ENCODE measurements around the gene NXNL1.

DNA sequence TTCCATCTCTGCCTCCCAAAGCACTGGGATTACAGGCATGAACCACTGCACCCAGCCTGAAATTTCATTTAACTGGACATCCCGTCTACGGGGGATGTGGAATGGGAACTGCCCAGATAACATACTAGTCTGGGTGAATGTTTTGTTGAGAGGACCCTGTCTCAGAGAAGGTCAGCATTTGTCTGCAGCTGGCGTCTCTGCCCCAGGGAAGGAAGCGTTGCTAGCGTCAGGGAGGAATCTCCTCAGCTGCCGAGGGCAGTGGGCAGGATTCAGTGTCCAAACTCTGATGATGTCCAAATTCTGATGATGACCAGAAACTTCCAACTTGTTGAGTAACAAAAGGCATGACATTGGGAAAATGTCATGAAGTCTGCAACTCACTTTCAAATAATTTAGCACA, 3.1 kb downstream of the NXNL1 start:
- TF ChIP-seq, protein P1, sequence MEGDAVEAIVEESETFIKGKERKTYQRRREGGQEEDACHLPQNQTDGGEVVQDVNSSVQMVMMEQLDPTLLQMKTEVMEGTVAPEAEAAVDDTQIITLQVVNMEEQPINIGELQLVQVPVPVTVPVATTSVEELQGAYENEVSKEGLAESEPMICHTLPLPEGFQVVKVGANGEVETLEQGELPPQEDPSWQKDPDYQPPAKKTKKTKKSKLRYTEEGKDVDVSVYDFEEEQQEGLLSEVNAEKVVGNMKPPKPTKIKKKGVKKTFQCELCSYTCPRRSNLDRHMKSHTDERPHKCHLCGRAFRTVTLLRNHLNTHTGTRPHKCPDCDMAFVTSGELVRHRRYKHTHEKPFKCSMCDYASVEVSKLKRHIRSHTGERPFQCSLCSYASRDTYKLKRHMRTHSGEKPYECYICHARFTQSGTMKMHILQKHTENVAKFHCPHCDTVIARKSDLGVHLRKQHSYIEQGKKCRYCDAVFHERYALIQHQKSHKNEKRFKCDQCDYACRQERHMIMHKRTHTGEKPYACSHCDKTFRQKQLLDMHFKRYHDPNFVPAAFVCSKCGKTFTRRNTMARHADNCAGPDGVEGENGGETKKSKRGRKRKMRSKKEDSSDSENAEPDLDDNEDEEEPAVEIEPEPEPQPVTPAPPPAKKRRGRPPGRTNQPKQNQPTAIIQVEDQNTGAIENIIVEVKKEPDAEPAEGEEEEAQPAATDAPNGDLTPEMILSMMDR (conservative IDR thresholded peaks at IDR 0.05; ENCODE audit: low read depth, low read length): no peak
- TF ChIP-seq EZH2 (IDR thresholded peaks at IDR 0.05; ENCODE audit: low read length, unreplicated experiment): no peak
- no peak for TF ChIP-seq EZH2phosphoT487 (IDR thresholded peaks at IDR 0.05; ENCODE audit: borderline replicate concordance, low read length)

Measured in PC-3 (cell line).